ENCODE results near the gene OR6N2. TPM values are rescaled to one million over a fixed set of nuclear protein-coding genes. Genes with fewer than 3 reads are reported as not detected.
A peak's percentile ranks its signal among the peaks of the same experiment; 100 is the strongest.

Gene OR6N2, protein sequence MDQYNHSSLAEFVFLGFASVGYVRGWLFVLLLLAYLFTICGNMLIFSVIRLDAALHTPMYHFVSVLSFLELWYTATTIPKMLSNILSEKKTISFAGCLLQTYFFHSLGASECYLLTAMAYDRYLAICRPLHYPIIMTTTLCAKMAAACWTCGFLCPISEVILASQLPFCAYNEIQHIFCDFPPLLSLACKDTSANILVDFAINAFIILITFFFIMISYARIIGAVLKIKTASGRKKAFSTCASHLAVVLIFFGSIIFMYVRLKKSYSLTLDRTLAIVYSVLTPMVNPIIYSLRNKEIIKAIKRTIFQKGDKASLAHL
- not detected for total RNA-seq

GRCh38 chr1:158781104-158781503 lies at the start of gene OR6N2:
TSS of gene OR6N2 (minus strand) at chr1:158781204. CDS start at chr1:158777635, 3,569 bp downstream.
- no peak for DNase-seq

DNA sequence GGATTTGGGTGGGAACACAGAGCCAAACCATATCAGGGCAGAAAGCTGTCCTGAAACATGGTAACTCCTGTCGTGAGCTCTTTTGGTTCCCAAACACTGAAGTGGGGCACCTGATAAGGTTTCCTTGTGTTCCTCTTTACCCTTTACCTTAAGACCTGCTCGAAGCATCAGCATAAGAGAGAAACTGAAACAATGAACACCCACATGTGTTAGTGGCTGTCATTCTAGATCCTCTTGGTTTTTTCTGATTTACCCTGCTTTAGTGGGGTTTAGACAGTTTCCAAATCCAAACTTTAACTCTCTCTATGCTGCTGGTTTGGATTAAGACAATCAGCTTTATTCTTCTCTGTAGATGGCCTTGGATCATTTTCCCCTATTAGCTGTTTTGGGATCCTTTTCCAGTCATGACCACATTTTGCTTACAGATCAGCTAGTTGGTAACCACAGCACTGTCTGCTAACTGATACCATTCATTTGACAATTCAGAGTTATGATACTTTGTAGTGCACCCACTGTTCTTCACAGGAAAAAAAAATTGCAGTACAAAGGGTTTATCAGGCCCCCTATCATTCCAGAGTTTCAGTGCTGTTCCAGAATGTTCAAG lies 49.2 kb upstream of the OR6N2 start:
- no peak for DNase-seq

GRCh38 chr1:158821723-158822122 lies 40.7 kb upstream of the OR6N2 start:
- DNase-seq: no peak

- DNase-seq: no peak
Measured at GRCh38 chr1:158819461-158820443, 38.7 kb upstream of the OR6N2 start.

DNA sequence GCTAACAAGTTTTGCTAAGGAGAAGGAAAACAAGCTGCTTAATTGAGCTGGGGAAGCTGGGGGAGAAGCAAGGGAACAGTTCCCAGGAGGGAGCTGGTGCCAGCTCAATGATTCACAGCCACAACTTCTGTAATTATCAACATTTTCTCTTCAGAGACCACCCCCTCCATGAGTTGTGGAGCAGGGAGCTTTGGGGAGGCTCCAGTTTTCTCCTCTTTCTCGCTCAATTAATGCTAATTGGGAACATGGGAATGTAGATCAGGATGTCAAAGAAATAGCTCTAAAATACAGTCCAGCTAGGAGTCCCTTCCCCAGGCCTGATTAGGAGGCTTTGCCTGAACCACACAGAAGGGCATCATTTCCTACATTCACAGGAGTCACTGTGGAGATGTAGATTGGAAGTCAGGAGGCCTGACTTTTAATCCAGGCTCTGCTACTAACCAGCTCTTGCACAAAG lies 38.0 kb upstream of the OR6N2 start:
- DNase-seq: peak; percentile 10

GRCh38 chr1:158818560-158818959 lies 37.6 kb upstream of the OR6N2 start:
- no peak for DNase-seq

GRCh38 chr1:158814970-158815369 lies 34.0 kb upstream of the OR6N2 start:
- no peak for DNase-seq

- no peak for DNase-seq
Measured at GRCh38 chr1:158813164-158813563, 32.2 kb upstream of the OR6N2 start.

- DNase-seq: no peak
Measured at GRCh38 chr1:158812336-158812735, 31.3 kb upstream of the OR6N2 start.

- no peak for DNase-seq
Measured at GRCh38 chr1:158810311-158810710, 29.3 kb upstream of the OR6N2 start.

DNA sequence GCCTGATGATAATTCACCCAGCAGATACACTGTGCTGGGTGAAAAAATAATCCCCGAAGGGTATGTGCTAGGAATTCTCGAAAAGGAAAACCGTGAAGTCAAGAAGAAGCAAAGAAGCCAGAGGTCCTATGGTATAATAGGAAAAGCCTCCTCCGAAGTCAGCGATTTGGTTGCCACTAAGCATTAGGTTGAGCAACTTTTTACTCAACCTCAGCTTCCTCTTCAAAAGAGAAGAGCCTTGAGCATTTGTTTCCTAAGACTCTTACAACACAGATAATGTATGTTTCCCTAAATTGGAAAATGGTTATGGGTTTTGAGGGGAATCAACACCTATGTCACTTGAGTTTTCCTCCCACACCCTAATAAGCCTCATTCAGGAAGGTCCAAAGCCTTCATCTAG lies 28.9 kb upstream of the OR6N2 start:
- DNase-seq: no peak

- DNase-seq: no peak
Measured at GRCh38 chr1:158809256-158809655, 28.3 kb upstream of the OR6N2 start.

DNA sequence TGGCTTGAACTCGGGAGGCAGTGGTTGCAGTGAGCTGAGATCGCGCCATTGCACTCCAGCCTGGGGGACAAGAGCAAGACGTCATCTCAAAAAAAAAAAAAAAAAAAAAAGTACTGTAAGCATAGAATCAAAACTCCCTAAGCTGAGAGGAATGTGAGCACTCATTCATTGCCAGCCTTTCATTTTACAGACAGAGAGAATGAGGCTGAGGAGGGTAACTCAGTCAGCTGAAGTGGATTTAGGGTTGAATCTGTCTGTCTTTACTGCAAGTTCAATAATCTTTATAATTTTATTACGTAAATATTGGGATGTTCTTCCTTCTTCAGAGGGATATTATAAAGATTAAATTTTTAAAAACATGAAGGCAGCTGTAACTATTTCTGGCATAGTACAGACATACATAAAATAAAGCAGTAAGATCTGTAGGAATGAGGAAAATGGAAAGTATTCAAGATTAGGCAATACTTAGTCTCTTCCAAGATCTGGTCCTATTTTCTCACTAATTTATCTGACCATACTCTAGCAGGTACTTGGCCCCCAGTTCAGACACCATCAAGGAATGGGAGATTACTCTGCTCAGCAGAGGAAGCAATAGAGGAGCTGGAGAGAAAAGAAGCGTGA lies 26.0 kb upstream of the OR6N2 start:
- DNase-seq: no peak

DNA sequence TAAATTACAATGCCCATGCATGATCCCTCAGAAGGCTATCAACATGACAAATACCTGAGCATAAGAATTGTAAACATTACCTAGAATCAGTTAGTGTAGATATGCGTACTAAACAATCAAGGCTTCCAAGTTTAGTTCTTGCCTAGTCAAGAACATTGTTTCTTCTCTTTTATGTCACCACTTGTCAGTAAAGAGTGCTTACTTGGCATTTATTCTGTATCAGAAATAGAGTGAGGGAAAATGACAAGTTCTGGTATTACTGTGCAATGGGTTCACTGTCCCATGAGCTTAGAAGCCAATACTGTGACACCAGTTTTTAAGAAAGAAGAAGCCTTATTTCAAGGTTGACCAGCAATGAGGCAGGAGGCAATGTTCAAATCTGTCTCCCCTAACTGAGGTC lies 22.7 kb upstream of the OR6N2 start:
- no peak for DNase-seq

GRCh38 chr1:158801396-158801795 lies 20.4 kb upstream of the OR6N2 start:
- no peak for DNase-seq

GRCh38 chr1:158800526-158800925 lies 19.5 kb upstream of the OR6N2 start:
- no peak for DNase-seq

- no peak for DNase-seq
Measured at GRCh38 chr1:158799689-158800088, 18.7 kb upstream of the OR6N2 start.

GRCh38 chr1:158798531-158798930 lies 17.5 kb upstream of the OR6N2 start:
- no peak for DNase-seq

DNA sequence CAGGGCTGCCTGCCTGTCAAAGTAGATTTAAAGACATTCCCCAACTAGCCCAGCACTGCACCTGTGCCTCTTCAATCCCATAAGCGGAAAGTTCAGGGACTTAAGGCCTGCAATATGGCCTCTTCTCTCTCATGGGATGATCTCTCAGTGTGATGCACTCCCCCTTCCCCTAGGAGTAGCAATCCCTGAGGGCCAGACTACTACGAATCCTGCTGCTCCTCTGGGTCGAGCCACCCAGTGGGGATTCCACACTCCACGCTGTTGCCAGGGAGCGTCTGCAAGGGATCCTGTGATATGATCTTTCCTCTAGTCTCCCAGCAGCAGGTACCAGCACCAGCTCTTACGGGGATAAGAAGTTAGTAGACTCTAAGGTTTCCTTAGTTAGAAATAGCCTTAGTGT lies 13.2 kb upstream of the OR6N2 start:
- DNase-seq: no peak

- no peak for DNase-seq
Measured at GRCh38 chr1:158793604-158794003, 12.6 kb upstream of the OR6N2 start.

DNA sequence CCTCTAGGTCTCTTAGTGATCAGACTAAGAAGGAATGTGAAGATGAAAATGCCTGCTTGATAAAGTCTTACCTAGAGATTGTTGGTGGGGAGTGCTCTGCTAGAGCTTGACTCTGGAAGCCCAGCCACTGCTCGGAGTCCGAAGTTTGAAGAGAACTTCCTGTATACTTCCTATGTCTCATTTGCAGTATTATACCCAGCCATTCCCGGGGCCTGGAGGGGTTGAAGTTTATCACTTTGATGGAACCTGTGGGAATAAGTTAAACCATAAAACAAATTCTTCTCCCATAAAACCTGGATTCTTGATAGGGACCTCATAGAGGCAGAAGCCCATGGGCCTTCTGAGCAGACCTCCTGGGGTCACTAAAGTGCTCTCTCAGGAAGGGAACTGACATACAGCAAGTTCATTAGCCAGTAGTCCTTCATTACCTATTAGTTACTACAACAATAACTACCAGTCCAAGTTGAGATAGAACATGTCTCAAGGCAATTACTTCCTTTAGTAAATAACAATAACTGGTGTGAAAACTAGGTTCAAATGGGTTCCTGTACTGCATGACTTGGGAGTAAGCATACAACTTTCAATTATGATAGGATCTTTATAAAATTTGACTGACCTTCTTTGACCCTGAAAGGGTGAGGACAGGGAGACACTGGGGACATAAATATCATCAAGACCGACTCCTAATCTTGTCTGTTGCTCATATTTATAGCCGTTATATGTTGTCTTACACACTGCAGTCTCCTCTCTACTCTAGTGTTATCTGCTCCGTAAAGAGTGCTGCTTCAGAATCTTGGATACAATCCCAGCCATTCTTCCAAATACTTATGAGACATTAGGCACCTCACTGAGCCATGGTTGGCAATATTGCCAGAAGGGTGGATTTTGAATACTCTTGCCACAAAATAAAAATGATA lies 8.8 kb downstream of the OR6N2 start, which contains the start of gene OR6N1:
OR6N1 (minus strand) TSS at position 246 of the 917 bp plus-strand sequence. CDS start 5,513 bp downstream, outside the sequence.
- no peak for DNase-seq

All from occipital lobe (tissue), 2 donors.